Uterus (tissue), 4 donors: ENCODE results near the gene THAP9. TPM values are rescaled to one million over a fixed set of nuclear protein-coding genes. Genes with fewer than 3 reads are reported as not detected.
"Not testable (repeated sequence)": the region's sequence is repeated elsewhere in the genome, so short reads cannot be mapped to it uniquely, and the experiment has no call there.

ENCODE experiments used
- DNase-seq, 2 donors: peaks; one replicate each; pipeline ENCODE4 v3.0.0-alpha.2; 2019 to 2020
- H3K27ac ChIP-seq, 2 donors: fragments of 200-600 bp; sonication (generic); 1 replicate in 1 of 2; 2 replicates in 1 of 2; pipeline ENCODE4 v1.5.1; 2016 to 2018
- H3K27me3 ChIP-seq, 2 donors: fragments of 200-600 bp; sonication (generic); one replicate each; pipeline ENCODE4 v1.5.1; 2018 to 2019; ENCODE audit warnings: control low read depth in 1 of 2
- H3K36me3 ChIP-seq, 2 donors: fragments of 200-600 bp; sonication (generic); one replicate each; pipeline ENCODE4 v1.5.1; 2019; ENCODE audit warnings: control low read depth in 1 of 2
- H3K4me1 ChIP-seq, 2 donors: fragments of 200-600 bp; sonication (generic); one replicate each; pipeline ENCODE4 v1.5.1; 2018 to 2019; ENCODE audit warnings: control low read depth in 1 of 2
- H3K4me3 ChIP-seq, 2 donors: fragments of 200-600 bp; sonication (generic); 1 replicate in 1 of 2; 2 replicates in 1 of 2; pipeline ENCODE4 v1.5.1; 2018 to 2019; ENCODE audit warnings: mild to moderate bottlenecking in 1 of 2
- H3K9me3 ChIP-seq, 2 donors: fragments of 200-600 bp; sonication (generic); one replicate each; pipeline ENCODE4 v1.5.1; 2019; ENCODE audit warnings: control low read depth in 1 of 2
- POLR2A ChIP-seq, 2 donors: fragments of 450-650 bp; IDR thresholded peaks; one replicate each; pipeline ENCODE4 v1.6.1; 2016; ENCODE audit warnings: antibody characterized with exemption in 2 of 2, mild to moderate bottlenecking in 1 of 2, moderate library complexity in 1 of 2
- intact Hi-C: fragments of 100-400 bp; cut with DNase I; formaldehyde crosslinking; loops from one replicate; pipeline ENCODE4 v1.15.1; 2023; ENCODE audit warnings: low total_unique reads
- total RNA-seq, 4 donors: library from RNA; depleted of rRNA in 3 of 4; stranded (reverse); fragments of >200 nt in 3 of 4; gene quantifications; one replicate each; pipeline versions ENCODE4 v1.1.0 to v1.2.4, GENCODE V29; 2014 to 2023
- TF ChIP-seq, protein P1 (sequence below), 4 experiments: fragments of 200-600 bp in 2 of 4; fragments of 450-650 bp in 2 of 4; sonication (generic) in 2 of 4; IDR thresholded peaks; one replicate each; pipeline ENCODE4 v1.5.1; 2016 to 2019; ENCODE audit warnings: antibody characterized with exemption in 4 of 4, mild to moderate bottlenecking in 2 of 4, moderate library complexity in 1 of 4
- donor health status: DM: yes; HTN: yes; CAD: no.

The THAP9 gene
- total RNA-seq, 4 donors from 2014 or later = 2.3 to 26.9 (median 6.5) TPM

DNA sequence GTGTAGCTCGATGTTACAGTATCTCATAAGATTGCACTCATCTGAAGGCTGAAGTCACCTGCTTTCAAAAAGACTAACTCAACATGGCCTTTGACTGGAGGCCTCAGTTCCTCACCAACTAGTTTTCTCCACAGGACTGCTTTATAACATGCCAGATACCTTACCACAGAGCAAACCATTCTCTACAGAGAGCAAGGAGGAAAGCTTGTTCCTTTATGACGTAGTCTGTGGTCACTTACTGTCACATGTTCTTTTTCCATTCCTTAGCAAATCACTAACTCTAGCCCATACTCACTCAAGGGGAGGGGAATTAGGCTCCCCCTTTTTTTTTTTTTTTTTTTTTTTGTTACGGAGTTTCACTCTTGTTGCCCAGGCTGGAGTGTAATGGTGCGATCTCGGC, 3.2 kb downstream of the THAP9 start:
- TF ChIP-seq, protein P1, sequence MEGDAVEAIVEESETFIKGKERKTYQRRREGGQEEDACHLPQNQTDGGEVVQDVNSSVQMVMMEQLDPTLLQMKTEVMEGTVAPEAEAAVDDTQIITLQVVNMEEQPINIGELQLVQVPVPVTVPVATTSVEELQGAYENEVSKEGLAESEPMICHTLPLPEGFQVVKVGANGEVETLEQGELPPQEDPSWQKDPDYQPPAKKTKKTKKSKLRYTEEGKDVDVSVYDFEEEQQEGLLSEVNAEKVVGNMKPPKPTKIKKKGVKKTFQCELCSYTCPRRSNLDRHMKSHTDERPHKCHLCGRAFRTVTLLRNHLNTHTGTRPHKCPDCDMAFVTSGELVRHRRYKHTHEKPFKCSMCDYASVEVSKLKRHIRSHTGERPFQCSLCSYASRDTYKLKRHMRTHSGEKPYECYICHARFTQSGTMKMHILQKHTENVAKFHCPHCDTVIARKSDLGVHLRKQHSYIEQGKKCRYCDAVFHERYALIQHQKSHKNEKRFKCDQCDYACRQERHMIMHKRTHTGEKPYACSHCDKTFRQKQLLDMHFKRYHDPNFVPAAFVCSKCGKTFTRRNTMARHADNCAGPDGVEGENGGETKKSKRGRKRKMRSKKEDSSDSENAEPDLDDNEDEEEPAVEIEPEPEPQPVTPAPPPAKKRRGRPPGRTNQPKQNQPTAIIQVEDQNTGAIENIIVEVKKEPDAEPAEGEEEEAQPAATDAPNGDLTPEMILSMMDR (IDR thresholded peaks at IDR 0.05) = no peak
- no peak for TF ChIP-seq POLR2A (IDR thresholded peaks at IDR 0.05)
- H3K36me3 ChIP-seq = no peaks in the 10 kb centered on the region
- no peak for DNase-seq
- H3K27ac ChIP-seq = no peak overlapping the region
- no peak overlapping the region for H3K4me3 ChIP-seq
- no peaks in the 10 kb centered on the region for H3K9me3 ChIP-seq
- H3K27me3 ChIP-seq = no peaks in the 10 kb centered on the region
- peaks cover 0 to 4% of the 10 kb centered on the region in 2 donors for H3K4me1 ChIP-seq
- intact Hi-C loops = loop anchor here (5.0 kb wide), 1 partner anchor 109 kb away; the partner anchor contains the start of gene LIN54

DNA sequence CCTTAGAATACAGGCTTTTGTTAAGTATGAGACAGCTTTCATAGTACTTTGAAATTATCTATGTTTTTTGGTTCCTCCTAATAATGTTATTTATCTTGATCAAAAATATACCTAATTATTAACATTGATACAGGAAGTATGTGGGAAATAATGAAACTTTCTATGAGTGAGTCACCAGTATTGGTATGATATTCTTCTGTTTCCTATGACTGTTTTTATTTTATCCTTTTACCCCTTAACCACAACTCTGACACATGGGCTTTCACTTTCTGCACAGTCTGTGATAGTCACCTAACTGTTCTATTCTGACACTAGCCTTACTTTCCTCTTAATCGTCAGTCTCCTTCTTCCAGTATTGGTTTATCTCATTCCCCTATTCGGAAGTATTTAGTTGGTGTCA, 4.7 kb downstream of the THAP9 start:
- DNase-seq = no peak
- Histone ChIP-seq H3K27me3 (no peaks in the 10 kb centered on the region), H3K27ac (no peak overlapping the region), H3K4me1 (no peaks in the 10 kb centered on the region), H3K9me3 (no peaks in the 10 kb centered on the region), H3K4me3 (no peak overlapping the region), H3K36me3 (no peaks in the 10 kb centered on the region)
- intact Hi-C loops = no loop called here
- TF ChIP-seq, protein P1 (IDR thresholded peaks at IDR 0.05) = no peak
- TF ChIP-seq POLR2A (IDR thresholded peaks at IDR 0.05) = no peak

DNA sequence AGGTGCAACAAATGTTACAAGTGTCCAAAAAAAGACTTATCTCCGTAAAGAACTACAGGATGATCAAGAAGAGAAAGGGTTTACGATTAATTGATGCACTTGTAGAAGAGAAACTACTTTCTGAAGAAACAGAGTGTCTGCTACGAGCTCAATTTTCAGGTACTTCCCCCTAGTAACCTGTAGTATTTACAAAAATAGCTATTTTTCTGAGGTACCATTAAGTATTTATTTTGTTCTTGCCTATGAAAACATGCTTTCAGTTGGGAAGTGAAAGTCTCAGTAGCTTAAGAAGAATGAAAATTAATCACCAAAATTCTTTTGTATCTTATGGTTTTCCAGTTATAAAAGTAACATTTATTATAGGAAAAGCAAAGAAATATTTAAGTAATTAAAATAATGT, 5.9 kb downstream of the THAP9 start:
- intact Hi-C loops = no loop called here
- no peak overlapping the region for H3K27ac ChIP-seq

DNA sequence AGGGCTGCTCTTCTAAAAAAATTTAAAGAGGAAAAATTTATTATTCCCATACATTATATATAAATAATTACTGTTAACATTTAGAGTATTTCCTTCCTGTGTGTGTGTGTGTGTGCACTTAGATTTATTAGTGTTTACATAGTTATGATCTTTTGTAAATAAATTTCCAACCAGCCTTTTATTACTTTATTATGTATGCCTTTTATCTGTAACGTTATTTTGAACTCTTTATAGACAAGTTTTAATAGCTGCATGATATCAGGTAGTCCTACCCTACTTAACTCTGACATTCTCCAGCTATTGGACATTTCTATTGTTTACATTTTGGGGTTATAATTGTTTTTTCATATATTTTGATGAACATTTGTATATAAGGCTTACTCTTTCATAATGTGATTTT, 8.8 kb downstream of the THAP9 start:
- no peaks in the 10 kb centered on the region for H3K4me1 ChIP-seq
- TF ChIP-seq, protein P1 (IDR thresholded peaks at IDR 0.05) = no peak
- TF ChIP-seq POLR2A (IDR thresholded peaks at IDR 0.05) = no peak
- intact Hi-C loops = no loop called here
- no peaks in the 10 kb centered on the region for H3K36me3 ChIP-seq
- no peaks in the 10 kb centered on the region for H3K27me3 ChIP-seq
- DNase-seq = no peak
- H3K9me3 ChIP-seq = no peaks in the 10 kb centered on the region
- H3K4me3 ChIP-seq = no peak overlapping the region
- H3K27ac ChIP-seq = no peak overlapping the region

More for the DNA sequence above, 5.9 kb downstream of the THAP9 start:
- no peak overlapping the region for H3K4me3 ChIP-seq
- no peak for DNase-seq
- no peaks in the 10 kb centered on the region for H3K27me3 ChIP-seq
- no peaks in the 10 kb centered on the region for H3K36me3 ChIP-seq
- no peaks in the 10 kb centered on the region for H3K9me3 ChIP-seq
- TF ChIP-seq POLR2A (IDR thresholded peaks at IDR 0.05) = no peak
- TF ChIP-seq, protein P1 (IDR thresholded peaks at IDR 0.05) = no peak
- no peaks in the 10 kb centered on the region for H3K4me1 ChIP-seq

DNA sequence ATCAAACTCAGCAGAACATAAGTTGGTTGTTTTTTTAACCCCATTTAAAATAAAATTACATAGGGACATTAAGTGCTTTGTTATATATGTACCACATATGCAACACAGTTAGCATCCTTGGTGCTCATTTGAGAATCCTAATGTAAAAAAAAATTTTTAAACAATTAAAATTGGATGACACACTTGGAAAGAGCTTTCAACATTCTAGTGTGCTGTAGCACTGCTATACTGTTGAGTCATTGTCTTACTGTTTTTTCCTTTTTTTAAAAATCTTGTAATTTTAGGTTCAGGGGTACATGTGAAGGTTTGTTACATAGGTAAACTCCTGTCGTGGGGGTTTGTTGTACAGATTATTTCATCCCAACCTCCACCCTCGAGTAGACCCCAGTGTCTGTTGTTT, 12.8 kb downstream of the THAP9 start:
- Histone ChIP-seq H3K9me3 (no peaks in the 10 kb centered on the region), H3K27me3 (no peaks in the 10 kb centered on the region), H3K36me3 (no peaks in the 10 kb centered on the region), H3K27ac (no peak overlapping the region), H3K4me1 (no peaks in the 10 kb centered on the region), H3K4me3 (no peak overlapping the region)
- TF ChIP-seq, protein P1 (IDR thresholded peaks at IDR 0.05) = no peak
- TF ChIP-seq POLR2A (IDR thresholded peaks at IDR 0.05) = no peak
- no peak for DNase-seq
- intact Hi-C loops = no loop called here

DNA sequence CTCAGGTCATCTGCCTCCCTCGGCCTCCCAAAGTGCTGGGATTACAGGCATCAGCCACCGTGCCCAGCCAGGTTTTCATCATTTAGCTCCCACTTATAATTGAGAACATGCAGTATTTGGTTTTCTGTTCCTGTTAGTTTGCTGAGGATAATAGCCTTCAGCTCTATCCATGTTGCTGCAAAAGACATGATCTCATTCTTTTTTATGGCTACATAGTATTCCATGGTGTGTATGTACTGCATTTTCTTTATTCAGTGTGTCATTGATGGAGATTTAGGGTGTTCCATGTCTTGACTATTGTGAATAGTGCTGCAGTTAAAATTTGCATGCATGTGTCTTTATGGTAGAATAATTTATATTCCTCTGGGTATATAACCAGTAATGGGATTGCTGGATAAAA, 13.4 kb downstream of the THAP9 start:
- H3K27ac ChIP-seq, H3K36me3 ChIP-seq, H3K9me3 ChIP-seq, intact Hi-C loops, H3K27me3 ChIP-seq, H3K4me3 ChIP-seq, DNase-seq, H3K4me1 ChIP-seq: not testable (repeated sequence)
